Upper lobe of left lung (tissue), 4 donors: ENCODE results near the gene MAGOHB.

ENCODE experiments used
- EP300 ChIP-seq, 4 donors: sonication (generic); formaldehyde crosslinking; IDR thresholded peaks; one replicate each; pipeline ENCODE4 v1.5.1; 2017; ENCODE audit warnings: antibody characterized with exemption in 4 of 4, control low read depth in 2 of 4
- POLR2A ChIP-seq, 4 donors: fragments of 450-650 bp; IDR thresholded peaks; one replicate each; pipeline ENCODE4 v1.5.1; 2016 to 2017; ENCODE audit warnings: antibody characterized with exemption in 4 of 4, mild to moderate bottlenecking in 2 of 4
- POLR2AphosphoS5 ChIP-seq, 2 donors: sonication (generic); formaldehyde crosslinking; IDR thresholded peaks; one replicate each; pipeline ENCODE4 v1.5.1; 2017; ENCODE audit warnings: antibody characterized with exemption in 2 of 2
- TF ChIP-seq, protein P1 (sequence below), 6 experiments: fragments of 450-650 bp in 4 of 6; fragments of 200-600 bp in 2 of 6; sonication (generic) in 2 of 6; IDR thresholded peaks; one replicate each; pipeline ENCODE4 v1.5.1; 2016 to 2019; ENCODE audit warnings: antibody characterized with exemption in 6 of 6

DNA sequence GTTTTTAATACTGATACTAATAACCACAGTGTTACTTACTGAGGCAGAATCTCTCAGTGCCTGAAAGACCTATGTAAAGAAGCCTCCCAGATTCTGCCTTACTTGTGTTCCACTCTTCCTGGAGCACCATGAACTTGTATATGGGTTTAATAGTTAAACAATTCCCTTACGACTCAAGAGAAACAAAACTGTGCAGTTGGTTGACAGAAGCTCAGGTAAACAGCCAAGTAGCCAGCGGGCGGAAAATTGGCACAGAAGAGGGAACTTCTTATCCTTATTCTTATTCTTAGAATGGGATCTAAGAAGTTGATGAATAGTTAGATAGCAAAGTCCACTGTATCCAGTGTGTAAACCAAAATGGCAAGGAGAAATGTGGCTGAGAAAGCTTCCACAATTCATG lies 22.7 kb upstream of the MAGOHB start:
- TF ChIP-seq, protein P1, sequence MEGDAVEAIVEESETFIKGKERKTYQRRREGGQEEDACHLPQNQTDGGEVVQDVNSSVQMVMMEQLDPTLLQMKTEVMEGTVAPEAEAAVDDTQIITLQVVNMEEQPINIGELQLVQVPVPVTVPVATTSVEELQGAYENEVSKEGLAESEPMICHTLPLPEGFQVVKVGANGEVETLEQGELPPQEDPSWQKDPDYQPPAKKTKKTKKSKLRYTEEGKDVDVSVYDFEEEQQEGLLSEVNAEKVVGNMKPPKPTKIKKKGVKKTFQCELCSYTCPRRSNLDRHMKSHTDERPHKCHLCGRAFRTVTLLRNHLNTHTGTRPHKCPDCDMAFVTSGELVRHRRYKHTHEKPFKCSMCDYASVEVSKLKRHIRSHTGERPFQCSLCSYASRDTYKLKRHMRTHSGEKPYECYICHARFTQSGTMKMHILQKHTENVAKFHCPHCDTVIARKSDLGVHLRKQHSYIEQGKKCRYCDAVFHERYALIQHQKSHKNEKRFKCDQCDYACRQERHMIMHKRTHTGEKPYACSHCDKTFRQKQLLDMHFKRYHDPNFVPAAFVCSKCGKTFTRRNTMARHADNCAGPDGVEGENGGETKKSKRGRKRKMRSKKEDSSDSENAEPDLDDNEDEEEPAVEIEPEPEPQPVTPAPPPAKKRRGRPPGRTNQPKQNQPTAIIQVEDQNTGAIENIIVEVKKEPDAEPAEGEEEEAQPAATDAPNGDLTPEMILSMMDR (IDR thresholded peaks at IDR 0.05) = no peak
- no peak for TF ChIP-seq EP300 (IDR thresholded peaks at IDR 0.05)
- TF ChIP-seq POLR2A (IDR thresholded peaks at IDR 0.05) = no peak
- TF ChIP-seq POLR2AphosphoS5 (IDR thresholded peaks at IDR 0.05) = no peak
